ENCODE measurements around the gene PLEKHA4.
A peak's percentile ranks its signal among the peaks of the same experiment; 100 is the strongest.
"Not testable (repeated sequence)": the region's sequence is repeated elsewhere in the genome, so short reads cannot be mapped to it uniquely, and the experiment has no call there.

The PLEKHA4 gene

GRCh38 chr19:48868114-48868886, at the start of gene PLEKHA4:
Gene PLEKHA4, minus strand, starts transcription at chr19:48868617. Its CDS starts 997 bp downstream, at chr19:48867620.
- Mint-ChIP-seq H3K4me3 (no peak within 1 kb of the TSS), H3K9me3 (no peaks in the 10 kb centered on the region), H3K27ac (no peak within 1 kb of the TSS), H3K36me3 (peaks cover 15% of the 10 kb centered on the region), H3K4me1 (peaks cover 22% of the 10 kb centered on the region)
- ATAC-seq, result no peak
- no peak for DNase-seq (ENCODE audit: low spot score in 2 of 2)

- no peak overlapping the region for H3K4me3 Mint-ChIP-seq
- no peak overlapping the region for H3K27ac Mint-ChIP-seq
- H3K36me3 Mint-ChIP-seq, result peaks cover 81% of the 10 kb centered on the region
- DNase-seq (ENCODE audit: low spot score in 2 of 2) (no peak), ATAC-seq (no peak)
- no peaks in the 10 kb centered on the region for H3K9me3 Mint-ChIP-seq
- no peaks in the 10 kb centered on the region for H3K4me1 Mint-ChIP-seq
These were observed 49.7 kb upstream of the PLEKHA4 start for GRCh38 chr19:48918071-48918470.

GRCh38 chr19:48915757-48916156, 47.3 kb upstream of the PLEKHA4 start:
- no peak overlapping the region for H3K27ac Mint-ChIP-seq
- DNase-seq (ENCODE audit: low spot score in 2 of 2) (no peak), ATAC-seq (no peak)
- H3K9me3 Mint-ChIP-seq, result no peaks in the 10 kb centered on the region
- H3K36me3 Mint-ChIP-seq, result peaks cover 95% of the 10 kb centered on the region
- H3K4me1 Mint-ChIP-seq, result no peaks in the 10 kb centered on the region
- no peak overlapping the region for H3K4me3 Mint-ChIP-seq

GRCh38 chr19:48914181-48914580, 45.8 kb upstream of the PLEKHA4 start:
- Mint-ChIP-seq H3K9me3 (no peaks in the 10 kb centered on the region), H3K4me1 (no peaks in the 10 kb centered on the region), H3K27ac (peak overlapping the region; percentile 63), H3K36me3 (peaks cover 100% of the 10 kb centered on the region), H3K4me3 (no peak overlapping the region)
- ATAC-seq, result no peak
- no peak for DNase-seq (ENCODE audit: low spot score in 2 of 2)

- Mint-ChIP-seq H3K36me3 (peaks cover 100% of the 10 kb centered on the region), H3K27ac (peak overlapping the region; percentile 23), H3K9me3 (no peaks in the 10 kb centered on the region), H3K4me1 (no peaks in the 10 kb centered on the region), H3K4me3 (no peak overlapping the region)
- ATAC-seq (peak; percentile 63), DNase-seq (ENCODE audit: low spot score in 2 of 2) (no peak)
These were observed 44.9 kb upstream of the PLEKHA4 start for GRCh38 chr19:48913114-48913889.

- ATAC-seq (no peak), DNase-seq (ENCODE audit: low spot score in 2 of 2) (no peak)
- Mint-ChIP-seq H3K36me3 (peaks cover 100% of the 10 kb centered on the region), H3K4me3 (no peak overlapping the region), H3K9me3 (no peaks in the 10 kb centered on the region), H3K27ac (no peak overlapping the region), H3K4me1 (no peaks in the 10 kb centered on the region)
These were observed 42.4 kb upstream of the PLEKHA4 start for GRCh38 chr19:48910803-48911202.

- H3K4me3 Mint-ChIP-seq; ATAC-seq; H3K4me1 Mint-ChIP-seq; H3K27ac Mint-ChIP-seq; H3K9me3 Mint-ChIP-seq; DNase-seq (ENCODE audit: low spot score in 2 of 2): not testable (repeated sequence)
- peaks cover 100% of the 10 kb centered on the region for H3K36me3 Mint-ChIP-seq
These were observed 41.1 kb upstream of the PLEKHA4 start for GRCh38 chr19:48909424-48910077.

GRCh38 chr19:48907671-48908070, 39.3 kb upstream of the PLEKHA4 start:
- peaks cover 95% of the 10 kb centered on the region for H3K36me3 Mint-ChIP-seq
- ATAC-seq (no peak), DNase-seq (ENCODE audit: low spot score in 2 of 2) (no peak)
- H3K9me3 Mint-ChIP-seq, result no peaks in the 10 kb centered on the region
- no peak overlapping the region for H3K27ac Mint-ChIP-seq
- no peak overlapping the region for H3K4me3 Mint-ChIP-seq
- peaks cover 2% of the 10 kb centered on the region for H3K4me1 Mint-ChIP-seq

- Mint-ChIP-seq H3K36me3 (peaks cover 93% of the 10 kb centered on the region), H3K27ac (no peak overlapping the region), H3K4me3 (no peak overlapping the region), H3K4me1 (peaks cover 15% of the 10 kb centered on the region), H3K9me3 (no peaks in the 10 kb centered on the region)
- no peak for ATAC-seq
- DNase-seq (ENCODE audit: low spot score in 2 of 2), result no peak
These were observed 37.9 kb upstream of the PLEKHA4 start for GRCh38 chr19:48906324-48906723.

GRCh38 chr19:48905664-48906063, 37.2 kb upstream of the PLEKHA4 start:
- H3K9me3 Mint-ChIP-seq, result no peaks in the 10 kb centered on the region
- DNase-seq (ENCODE audit: low spot score in 2 of 2) (no peak), ATAC-seq (no peak)
- no peak overlapping the region for H3K4me3 Mint-ChIP-seq
- H3K36me3 Mint-ChIP-seq, result peaks cover 87% of the 10 kb centered on the region
- H3K27ac Mint-ChIP-seq, result peak overlapping the region; percentile 29
- H3K4me1 Mint-ChIP-seq, result peaks cover 19% of the 10 kb centered on the region

GRCh38 chr19:48903788-48904187, 35.4 kb upstream of the PLEKHA4 start:
- H3K4me3 Mint-ChIP-seq; H3K27ac Mint-ChIP-seq; DNase-seq (ENCODE audit: low spot score in 2 of 2); ATAC-seq; H3K9me3 Mint-ChIP-seq: not testable (repeated sequence)
- H3K4me1 Mint-ChIP-seq, result peaks cover 33% of the 10 kb centered on the region
- peaks cover 74% of the 10 kb centered on the region for H3K36me3 Mint-ChIP-seq

GRCh38 chr19:48902291-48902690, 33.9 kb upstream of the PLEKHA4 start:
- not testable (repeated sequence) for ATAC-seq; H3K27ac Mint-ChIP-seq; DNase-seq (ENCODE audit: low spot score in 2 of 2); H3K9me3 Mint-ChIP-seq
- H3K4me1 Mint-ChIP-seq, result peaks cover 33% of the 10 kb centered on the region
- peaks cover 59% of the 10 kb centered on the region for H3K36me3 Mint-ChIP-seq
- peak overlapping the region; percentile 98 for H3K4me3 Mint-ChIP-seq

GRCh38 chr19:48900477-48901406, 32.3 kb upstream of the PLEKHA4 start:
- peaks cover 42% of the 10 kb centered on the region for H3K4me1 Mint-ChIP-seq
- peak overlapping the region; percentile 98 for H3K4me3 Mint-ChIP-seq
- no peak for ATAC-seq
- peak overlapping the region; percentile 96 for H3K27ac Mint-ChIP-seq
- H3K36me3 Mint-ChIP-seq, result peaks cover 44% of the 10 kb centered on the region
- no peaks in the 10 kb centered on the region for H3K9me3 Mint-ChIP-seq
- DNase-seq (ENCODE audit: low spot score in 2 of 2), result peak in 1 of 2 donors; percentile 67

GRCh38 chr19:48899781-48900476, 31.5 kb upstream of the PLEKHA4 start, which contains the start of gene NUCB1:
Gene NUCB1, plus strand, starts transcription at chr19:48900312. Its CDS starts 485 bp downstream, at chr19:48900797.
- Mint-ChIP-seq H3K27ac (peak within 1 kb of the TSS; percentile 96), H3K4me1 (peaks cover 42% of the 10 kb centered on the region), H3K36me3 (peaks cover 35% of the 10 kb centered on the region), H3K9me3 (no peaks in the 10 kb centered on the region), H3K4me3 (peak within 1 kb of the TSS; percentile 98)
- ATAC-seq (peak; percentile 94), DNase-seq (ENCODE audit: low spot score in 2 of 2) (peak; percentile 96 to 100)

Data from stimulated activated effector memory CD8-positive, alpha-beta T cell treated with anti-CD3 and anti-CD28 coated beads, Interleukin-12 subunit alpha, Interleukin-12 subunit beta, amount 100 ng/mL, for 72 hours (primary cell).